HG03342 (cell line): ENCODE data around the gene CCDC14.
A peak's percentile ranks its signal among the peaks of the same experiment; 100 is the strongest.
"Not testable (repeated sequence)": the region's sequence is repeated elsewhere in the genome, so short reads cannot be mapped to it uniquely, and the experiment has no call there.

Experiments used
- ATAC-seq: cut with Tn5 transposase; IDR thresholded peaks from one replicate; pipeline ENCODE4 v1.9.1; 2021; ENCODE audit warnings: mild to moderate bottlenecking, moderate library complexity; ENCODE audit not compliant: unreplicated experiment

Gene CCDC14

DNA sequence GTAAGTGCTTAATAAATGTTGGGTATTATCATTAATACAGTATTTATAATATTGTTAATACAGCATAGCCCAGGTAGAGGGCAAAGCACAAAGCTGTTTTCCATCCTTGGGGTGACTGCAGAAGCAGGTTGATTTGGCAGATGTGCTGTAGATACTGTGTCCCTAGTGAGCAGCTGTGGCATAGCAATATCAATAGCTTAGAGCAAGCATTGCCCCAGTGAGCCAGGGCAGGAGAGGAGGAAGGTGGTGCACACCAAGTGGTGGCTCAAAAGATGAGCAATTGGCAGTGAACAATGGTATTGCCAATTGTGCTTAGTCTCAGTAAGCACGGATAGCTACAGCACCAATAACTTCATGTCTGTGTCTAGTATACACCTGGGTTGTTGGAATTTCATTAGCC is 5.8 kb upstream of the CCDC14 start:
- not testable (repeated sequence) for ATAC-seq

DNA sequence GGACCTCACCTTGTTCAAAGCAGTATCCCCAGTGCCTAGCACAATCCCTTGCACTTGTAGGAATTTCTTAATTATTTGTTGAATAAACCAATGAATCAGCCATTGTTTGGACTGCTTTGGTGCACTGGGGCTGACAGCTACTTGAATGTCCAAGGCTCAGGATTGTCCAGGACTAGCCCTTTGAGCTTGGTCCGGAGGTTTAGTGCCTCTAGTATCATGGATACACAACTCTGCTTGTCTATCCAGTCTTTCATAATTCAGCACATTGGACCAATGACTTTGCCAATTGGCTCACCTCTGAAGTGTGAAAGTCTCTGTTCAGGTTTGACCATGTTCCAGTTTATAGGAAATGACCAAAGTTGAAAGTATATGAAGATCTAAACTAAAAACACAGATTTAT is 3.8 kb upstream of the CCDC14 start:
- ATAC-seq: not testable (repeated sequence)

DNA sequence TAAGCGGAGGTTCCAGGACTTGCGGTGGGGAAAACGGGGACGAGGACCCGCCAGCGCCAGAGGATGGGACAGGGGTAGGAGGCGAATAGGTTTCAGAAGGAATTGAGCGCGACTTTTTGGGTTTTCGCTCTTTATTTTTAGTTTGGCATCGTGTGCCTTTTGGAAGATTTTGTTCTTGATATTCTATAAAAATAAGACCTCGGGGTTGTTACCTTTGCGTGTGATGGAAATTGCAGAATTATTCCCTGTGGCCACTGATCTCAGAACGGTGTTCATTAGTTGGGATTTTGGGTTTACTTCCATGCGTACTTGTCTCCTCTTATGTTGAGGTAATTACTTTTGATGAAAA is 453 bp upstream of the CCDC14 start:
- no peak for ATAC-seq

DNA sequence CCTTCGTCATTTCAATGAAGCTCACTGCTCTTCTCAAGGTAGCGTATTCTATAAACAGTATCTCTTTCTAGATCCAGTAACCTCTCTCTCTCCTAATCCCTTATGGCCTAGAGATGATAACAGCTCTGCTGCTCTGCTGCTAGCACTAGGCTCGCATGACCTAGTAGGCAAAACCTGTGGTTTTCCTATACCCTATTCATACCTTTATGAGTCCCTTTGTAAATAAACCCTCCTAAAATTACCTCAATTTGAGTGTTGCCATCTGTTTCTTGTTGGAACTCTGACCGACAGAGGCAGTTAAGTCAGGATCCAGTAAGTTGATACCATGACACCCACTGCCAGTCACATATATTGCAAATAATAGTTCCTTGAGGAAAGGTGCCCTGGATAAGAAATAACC is 7.3 kb downstream of the CCDC14 start:
- ATAC-seq: peak; percentile 87

DNA sequence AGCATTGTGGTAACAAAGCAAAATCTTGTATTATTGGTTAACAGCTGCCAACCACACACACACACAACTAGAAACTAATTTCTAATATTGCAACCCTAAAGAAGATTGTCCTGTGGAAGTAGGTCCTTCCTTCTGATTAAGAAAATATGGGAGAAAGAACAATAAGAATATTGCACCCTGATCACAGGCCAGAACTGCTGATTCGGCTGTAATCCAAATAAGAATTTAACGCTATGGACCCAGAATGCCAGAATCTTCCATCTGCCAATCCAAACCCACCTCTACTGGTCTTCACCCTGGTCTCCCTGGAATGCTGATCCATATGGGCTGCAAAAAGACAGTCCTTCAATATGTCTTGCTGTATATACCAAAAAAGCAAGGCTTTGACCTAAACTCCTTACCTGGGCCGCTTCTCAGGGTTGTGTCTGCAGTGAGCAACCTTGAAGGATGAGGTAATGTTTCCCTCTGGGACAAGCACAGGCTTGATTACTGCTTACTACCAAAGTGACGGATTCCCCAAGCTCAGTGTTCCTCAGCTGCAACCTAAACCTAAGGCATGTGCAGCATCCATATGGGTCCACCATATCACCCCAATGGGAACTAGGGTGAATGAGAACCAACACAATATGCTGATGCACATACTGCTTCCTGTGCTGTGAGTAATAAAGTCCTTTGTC is 8.0 kb downstream of the CCDC14 start:
- peak; percentile 40 for ATAC-seq

DNA sequence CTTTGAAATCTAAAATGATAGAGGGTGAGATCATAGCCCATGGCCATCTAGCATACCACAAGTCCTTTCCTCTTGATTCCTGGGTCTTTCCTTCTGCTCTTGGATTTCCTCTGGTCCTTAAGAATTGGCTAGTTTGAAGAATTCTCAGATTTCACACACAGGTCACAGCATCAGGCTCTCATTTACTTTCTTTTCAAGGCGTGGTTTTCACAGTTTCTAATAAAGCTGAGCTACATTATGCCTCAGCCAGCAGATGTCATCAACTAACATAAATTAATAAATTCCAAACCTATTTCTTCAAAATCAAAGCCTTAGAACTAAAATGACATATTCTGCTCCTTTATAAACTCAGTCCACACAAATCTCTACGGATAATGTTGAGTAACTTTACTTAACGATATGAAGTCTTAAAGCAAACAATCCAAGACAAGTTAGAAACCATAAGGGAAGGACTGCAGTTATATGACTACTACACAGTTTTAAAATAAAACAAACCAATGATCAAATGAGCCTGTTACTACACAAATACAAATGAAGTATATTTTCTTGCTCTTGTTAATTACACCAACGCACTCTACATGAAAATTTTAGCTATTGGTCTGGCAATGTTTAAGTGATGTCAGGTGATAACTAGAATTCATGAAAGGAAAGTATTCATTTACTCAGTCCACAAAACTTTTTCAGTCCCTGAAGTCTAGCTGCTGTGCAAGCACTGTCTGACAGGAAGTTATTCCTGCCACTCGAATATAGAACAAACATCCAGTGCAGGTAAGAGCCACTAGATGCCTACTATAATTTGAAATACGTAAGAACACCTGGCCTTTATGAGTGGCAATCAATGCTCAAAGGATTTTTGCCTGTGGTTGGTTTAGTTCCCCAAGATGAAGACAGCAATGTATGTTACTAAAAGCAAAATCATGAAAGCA is 9.2 kb downstream of the CCDC14 start:
- ATAC-seq: no peak

DNA sequence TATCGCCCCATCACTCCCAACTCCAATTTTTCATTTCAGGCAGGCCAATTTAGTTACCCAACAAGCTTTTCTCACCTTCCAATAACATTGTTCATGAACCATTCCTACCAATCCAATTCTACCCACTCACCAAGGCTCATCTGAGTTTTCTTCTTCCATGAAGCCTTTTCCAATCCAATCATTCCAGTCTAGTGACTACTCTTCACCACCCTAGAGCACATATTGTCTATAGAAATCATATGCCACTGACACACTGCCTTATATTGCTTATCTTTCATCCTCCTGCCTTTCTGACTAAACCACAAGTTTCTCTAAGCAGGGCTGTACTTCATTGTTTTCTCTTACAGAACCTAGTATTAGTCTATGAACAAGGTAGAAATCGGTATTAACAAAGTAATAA is 11.4 kb downstream of the CCDC14 start:
- no peak for ATAC-seq

DNA sequence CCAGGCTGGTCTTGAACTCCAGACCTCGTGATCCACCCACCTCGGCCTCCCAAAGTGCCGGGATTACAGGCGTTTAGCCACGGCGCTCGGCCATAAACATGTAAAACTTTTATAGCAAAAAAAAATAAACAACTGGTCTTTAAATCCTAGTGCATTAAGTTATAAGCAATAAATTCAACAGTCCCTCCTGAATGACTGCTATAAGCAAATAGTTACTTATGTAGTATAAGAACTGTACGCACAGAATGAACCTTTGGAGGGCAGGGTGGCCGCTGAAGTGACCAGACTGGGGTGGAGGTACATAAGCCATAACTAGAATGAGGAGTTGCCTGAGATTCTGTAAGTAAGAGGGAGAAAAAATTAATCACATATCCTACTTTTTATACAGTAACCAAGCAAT is 12.6 kb downstream of the CCDC14 start:
- no peak for ATAC-seq

DNA sequence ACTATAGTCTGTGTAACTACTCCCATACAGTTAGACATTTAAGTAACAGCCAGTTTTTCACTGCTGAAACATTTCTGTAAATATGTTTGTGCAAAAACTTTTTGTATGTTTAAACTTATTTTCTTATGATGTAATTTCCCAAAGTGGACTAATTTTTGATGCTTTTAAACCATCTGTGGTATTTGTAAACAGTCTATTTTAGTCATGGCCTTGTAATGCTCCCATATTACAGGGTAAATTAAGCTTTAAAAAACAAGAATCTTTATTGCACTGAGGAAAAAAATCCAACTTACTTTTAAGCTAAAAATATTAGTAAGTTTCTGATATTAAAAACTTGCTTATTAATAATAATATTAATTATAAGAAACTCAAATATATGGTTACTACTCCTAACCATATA is 13.5 kb downstream of the CCDC14 start:
- no peak for ATAC-seq

DNA sequence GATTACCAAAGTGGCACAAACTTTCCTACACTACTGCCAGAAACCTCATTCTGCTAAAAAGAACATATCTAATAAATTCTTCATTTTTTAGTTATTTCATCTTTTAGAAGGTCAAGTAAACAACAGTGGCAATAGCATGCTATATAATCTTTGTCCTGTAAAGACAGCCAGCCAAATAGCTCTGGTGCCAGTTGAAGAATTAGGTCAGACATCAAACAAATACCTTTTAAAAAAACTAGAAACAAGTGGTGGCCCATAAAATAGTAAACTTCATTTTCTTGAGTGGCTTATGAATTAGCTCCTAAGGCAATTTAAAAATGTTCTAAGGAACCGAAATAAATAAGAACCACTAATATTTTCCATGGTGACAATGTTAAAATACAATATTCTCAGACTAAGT is 19.5 kb downstream of the CCDC14 start:
- ATAC-seq: no peak

DNA sequence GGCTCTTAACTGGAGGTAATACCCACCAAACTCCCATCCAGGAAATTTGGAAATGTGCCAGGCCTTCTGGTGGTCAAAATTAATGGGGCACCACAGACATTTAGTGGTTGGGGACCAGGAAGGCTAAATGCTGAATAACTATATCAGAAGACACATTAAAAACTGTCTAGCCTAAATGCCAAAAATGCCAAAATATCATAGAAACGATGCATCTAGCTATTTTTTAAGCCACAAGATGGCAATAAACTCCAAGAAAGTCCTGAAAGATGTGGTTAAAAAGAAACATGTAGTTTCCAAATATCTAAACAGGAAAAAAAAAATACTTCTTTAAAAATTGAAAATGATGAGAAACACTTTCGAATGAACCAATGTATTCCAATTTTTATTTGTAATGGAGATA is 19.9 kb downstream of the CCDC14 start:
- ATAC-seq: no peak

DNA sequence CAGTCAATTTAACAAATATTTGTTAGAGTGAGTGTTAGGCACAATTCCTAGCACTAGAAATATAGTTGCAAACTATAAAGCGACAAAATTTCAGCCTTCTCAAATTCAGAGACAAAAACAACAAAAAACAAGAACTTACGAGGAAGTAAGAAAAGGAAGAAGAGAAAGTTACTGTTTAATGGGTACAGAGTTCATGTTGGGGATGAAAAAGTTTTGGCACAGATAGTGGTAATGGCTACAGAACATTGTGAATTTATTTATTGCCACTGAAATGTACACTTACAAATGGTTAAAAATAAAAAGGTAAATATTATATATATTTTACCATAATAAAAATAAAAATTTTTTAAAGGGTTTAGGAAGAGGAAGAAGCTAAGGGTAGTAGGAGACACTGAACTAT is 21.3 kb downstream of the CCDC14 start:
- ATAC-seq: no peak

DNA sequence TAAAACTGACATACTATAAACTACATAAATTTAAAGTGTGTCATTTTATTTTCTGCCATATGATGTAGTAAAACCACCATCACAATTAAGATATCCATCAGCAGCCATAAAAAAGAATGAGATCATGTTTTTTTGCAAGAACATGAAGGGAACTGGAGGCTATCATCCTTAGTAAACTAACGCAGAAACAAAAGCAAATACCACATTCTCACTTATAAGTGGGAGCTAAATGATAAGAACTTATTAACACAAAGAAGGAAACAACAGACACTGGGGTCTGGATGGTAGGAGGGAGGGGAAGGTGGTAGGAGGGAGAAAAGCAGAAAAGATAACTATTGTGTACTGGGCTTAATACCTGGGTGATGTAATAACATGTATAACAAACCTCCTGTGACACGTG is 24.6 kb downstream of the CCDC14 start:
- ATAC-seq: no peak

DNA sequence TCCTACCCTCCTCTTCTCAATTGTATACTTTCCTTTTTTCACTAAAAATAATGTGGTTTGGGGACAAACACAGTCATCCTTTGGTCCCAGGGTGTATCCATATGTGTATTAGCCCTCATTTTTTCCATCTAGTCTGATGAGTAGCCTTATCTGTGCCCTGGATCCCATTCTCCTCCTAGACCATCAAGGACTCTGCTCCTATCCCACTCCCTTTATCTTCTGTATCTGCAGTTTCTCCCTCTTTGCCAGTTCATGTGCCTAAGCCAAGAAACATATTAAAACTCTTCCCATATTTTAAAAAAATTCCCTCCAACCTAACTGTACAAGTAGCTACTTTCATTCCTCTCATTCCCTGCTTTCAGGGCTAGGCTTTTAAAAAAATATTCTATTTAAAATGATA is 25.2 kb downstream of the CCDC14 start:
- ATAC-seq: no peak

DNA sequence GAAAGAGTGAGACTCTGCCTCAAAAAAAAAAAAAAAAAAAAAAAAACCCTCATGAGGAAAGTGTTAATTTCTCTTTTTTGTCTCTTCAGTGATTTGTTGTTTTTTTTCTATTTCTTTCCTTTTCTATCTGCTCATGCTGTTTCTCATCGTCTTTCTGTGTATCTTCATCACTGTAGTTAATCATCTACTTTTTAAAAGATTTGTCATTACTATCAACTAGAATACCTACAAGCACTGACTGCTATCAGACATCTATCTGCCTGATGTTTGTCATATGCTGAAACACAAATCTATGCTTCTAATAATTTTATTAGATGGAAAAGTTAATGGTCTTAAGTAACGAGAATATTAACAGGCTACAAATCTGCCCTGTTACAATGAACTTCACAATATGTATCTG is 26.8 kb downstream of the CCDC14 start:
- no peak for ATAC-seq

DNA sequence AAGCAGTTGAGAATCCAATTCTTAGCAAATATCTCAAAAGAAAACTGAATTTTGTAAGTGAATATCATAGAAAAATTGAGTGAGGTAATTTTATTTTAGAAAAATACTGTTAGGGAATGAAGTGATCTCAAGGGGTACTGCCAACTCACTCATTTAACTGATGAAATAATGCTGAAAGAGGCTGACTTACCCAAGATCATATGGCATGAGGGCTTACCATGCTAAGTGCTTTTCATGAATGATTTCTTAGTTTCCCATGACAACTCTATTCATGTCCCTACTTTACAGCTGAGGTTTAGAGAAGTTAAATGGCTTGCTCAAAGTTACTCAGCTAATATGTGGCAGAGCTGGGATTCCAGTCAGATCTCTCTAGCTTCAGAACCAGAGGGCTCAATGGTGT is 30.6 kb downstream of the CCDC14 start:
- no peak for ATAC-seq

DNA sequence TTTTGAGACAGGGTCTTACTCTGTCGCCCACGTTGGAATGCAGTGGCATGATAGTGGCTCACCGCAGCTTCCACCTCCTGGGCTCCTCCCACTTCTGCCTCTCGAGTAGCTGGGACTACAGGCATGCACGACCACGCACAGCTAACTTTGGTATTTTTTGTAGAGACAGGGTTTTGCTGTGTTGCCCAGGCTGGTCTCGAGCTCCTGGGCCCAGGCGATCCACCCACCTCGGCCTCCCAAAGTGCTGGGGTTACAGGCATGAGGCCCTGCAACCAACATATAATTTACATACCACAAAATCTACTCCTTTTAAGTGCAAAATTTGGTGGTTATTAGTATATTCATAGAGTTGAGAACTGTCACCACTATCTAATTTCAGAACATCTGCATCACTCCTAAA is 31.7 kb downstream of the CCDC14 start:
- ATAC-seq: no peak

DNA sequence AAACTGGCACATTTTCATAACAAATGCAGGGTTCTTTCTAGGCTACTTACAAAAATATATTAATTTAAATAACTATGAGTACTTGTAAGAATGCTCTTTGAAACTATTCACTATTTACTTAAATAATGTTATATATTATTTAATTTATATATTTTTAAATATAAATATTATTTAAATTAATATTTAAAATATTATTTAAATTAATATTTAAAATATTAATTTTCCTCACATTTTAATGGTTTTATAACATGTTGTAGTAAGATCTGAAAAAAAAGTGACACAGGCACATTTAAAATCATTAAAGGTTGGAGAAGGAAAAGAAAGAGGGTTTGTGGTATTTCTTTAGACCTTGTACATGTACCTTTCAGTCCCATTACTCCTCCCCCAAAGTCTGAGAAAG is 34.6 kb downstream of the CCDC14 start:
- no peak for ATAC-seq

DNA sequence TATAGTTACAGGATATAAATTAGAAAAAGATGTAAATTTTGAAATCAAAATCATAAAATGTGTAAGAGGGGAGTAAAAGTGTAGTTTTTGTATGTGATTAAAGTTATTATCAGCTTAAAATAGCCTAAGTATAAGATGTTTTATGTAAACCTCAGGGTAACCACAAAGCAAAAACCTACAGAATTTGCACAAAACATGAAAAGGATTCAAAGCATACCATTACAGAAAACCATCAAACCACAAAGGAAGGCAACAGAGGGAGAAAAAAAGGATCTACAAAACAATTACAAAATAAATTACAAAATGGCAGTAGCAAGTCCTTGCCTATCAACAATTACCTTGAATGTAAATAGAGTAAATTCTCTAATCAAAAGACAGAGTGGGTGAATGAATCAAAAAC is 40.2 kb downstream of the CCDC14 start:
- ATAC-seq: no peak

DNA sequence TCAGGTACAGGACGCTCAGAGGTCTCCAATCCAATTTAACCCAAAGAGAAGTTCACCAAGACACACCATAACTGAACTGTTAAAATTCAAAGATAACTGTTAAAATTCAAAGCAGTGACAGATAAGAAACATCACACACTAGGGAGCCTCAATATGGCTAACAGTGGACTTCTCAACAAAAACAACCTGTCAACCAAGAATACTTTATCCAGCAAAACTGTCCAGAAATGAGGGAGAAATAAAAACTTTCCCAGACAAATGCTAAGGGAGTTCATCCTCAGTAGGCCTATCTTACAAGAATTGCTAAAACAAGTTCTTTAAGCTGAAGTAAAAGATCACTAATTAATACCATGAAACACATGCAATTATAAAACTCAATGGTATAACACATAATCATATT is 40.6 kb downstream of the CCDC14 start:
- ATAC-seq: no peak

DNA sequence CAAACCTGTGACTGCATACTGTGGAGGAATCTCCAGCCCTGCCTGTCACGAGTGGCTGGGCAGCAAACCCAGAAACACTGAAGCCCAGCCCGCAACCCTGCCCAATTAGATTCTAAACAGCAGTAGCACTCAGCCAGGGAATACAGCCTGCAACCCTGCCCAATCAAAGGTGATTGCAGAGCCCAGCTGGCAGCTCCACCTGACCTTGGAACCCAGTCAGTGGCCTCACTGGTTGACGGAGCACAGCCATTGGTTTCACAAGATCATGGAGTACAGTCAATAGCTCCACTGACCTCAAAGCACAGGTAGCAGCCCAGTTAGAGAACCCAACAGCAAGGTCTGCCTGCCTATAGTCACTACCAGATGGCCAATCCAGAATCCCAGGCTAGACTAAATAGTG is 41.7 kb downstream of the CCDC14 start:
- ATAC-seq: no peak

DNA sequence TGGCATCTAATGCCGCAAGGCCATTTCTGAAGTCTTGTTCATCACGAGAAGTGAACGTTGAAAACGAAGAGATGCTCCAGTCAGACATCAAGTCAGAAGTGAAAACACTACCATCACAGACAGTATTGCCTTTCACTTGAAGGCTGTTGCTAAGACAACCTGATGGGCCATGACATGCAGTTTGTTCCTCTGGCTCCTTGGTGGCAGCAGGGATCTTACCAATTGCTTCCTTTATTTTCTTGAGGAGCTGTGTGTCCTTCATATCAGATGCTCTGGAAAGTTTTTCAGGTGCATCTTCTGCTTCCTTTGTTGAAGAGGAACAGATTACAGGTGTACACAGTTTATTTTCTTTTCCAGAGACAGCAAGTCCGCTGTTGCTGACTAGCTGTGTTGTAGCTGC is 46.2 kb downstream of the CCDC14 start:
- ATAC-seq: no peak

DNA sequence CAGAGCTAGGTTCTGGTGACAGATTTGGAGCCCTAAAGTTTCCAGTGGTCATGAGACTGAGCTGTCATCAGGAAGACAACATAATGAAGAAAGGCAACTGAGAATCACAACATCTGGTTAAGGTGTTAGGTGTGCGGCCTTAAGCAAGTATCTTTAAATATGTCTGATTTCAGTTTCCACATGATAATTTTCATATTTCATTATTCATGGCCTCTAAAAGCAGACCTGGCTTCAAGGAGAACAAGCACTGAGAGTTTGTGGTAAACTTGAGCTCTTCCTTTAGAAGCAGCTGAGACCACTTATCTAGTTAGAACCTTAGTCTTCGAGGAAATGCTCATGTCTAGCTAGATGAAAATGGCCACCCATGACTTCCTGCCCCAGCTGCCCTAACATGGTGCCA is 51.2 kb downstream of the CCDC14 start:
- ATAC-seq: peak; percentile 56
